Sigmoid colon (tissue), 7 donors: Measurements from ENCODE around the gene CLPSL2. TPM values are rescaled to one million over a fixed set of nuclear protein-coding genes. Genes with fewer than 3 reads are reported as not detected.

Source experiments
- DNase-seq: peaks from one replicate; pipeline ENCODE4 v3.0.0-alpha.2; 2019
- H3K27ac ChIP-seq, 4 donors: fragments of 200-600 bp; sonication (generic); one replicate each; pipeline ENCODE4 v1.5.1; 2016 to 2019; ENCODE audit warnings: mild to moderate bottlenecking in 1 of 4
- H3K27me3 ChIP-seq, 3 donors: fragments of 200-600 bp; sonication (generic); one replicate each; pipeline ENCODE4 v1.5.1; 2019; ENCODE audit warnings: mild to moderate bottlenecking in 1 of 3
- H3K36me3 ChIP-seq, 4 donors: fragments of 200-600 bp; sonication (generic); one replicate each; pipeline ENCODE4 v1.5.1; 2016 to 2019
- H3K4me1 ChIP-seq, 4 donors: fragments of 200-600 bp; sonication (generic); one replicate each; pipeline ENCODE4 v1.5.1; 2017 to 2019
- H3K4me3 ChIP-seq, 4 donors: fragments of 200-600 bp; sonication (generic); one replicate each; pipeline ENCODE4 v1.5.1; 2017 to 2019; ENCODE audit warnings: mild to moderate bottlenecking in 2 of 4, moderate library complexity in 1 of 4
- H3K9me3 ChIP-seq, 4 donors: fragments of 200-600 bp in 3 of 4; sonication (generic) in 3 of 4; one replicate each; pipeline versions ENCODE4 v1.5.1 to v1.6.1; 2013 to 2019
- CTCF ChIP-seq, 4 experiments: fragments of 450-650 bp in 3 of 4; fragments of 200-600 bp in 1 of 4; IDR thresholded peaks; one replicate each; pipeline ENCODE4 v1.5.1; 2016 to 2019; ENCODE audit warnings: antibody characterized with exemption in 4 of 4, mild to moderate bottlenecking in 3 of 4, moderate library complexity in 2 of 4
- EP300 ChIP-seq, 4 donors: sonication (generic); formaldehyde crosslinking; IDR thresholded peaks; one replicate each; pipeline ENCODE4 v1.6.1; 2017; ENCODE audit warnings: antibody characterized with exemption in 4 of 4
- POLR2A ChIP-seq, 2 donors: fragments of 450-650 bp; IDR thresholded peaks; one replicate each; pipeline ENCODE4 v1.6.1; 2016; ENCODE audit warnings: antibody characterized with exemption in 2 of 2, mild to moderate bottlenecking in 2 of 2, moderate library complexity in 2 of 2
- POLR2AphosphoS5 ChIP-seq, 4 donors: sonication (generic); formaldehyde crosslinking; IDR thresholded peaks; one replicate each; pipeline ENCODE4 v1.6.1; 2017; ENCODE audit warnings: antibody characterized with exemption in 4 of 4
- WGBS, 2 donors: extraction: QIAGEN DNeasy Blood & Tissue Kit; methylation state at CpG; one replicate each; pipeline ENCODE4 v1.1.7; 2013; 5-methylcytosine and 5-hydroxymethylcytosine counted together
- intact Hi-C: fragments of 100-400 bp; cut with DNase I; formaldehyde crosslinking; loops from one replicate; pipeline ENCODE4 v1.15.1; 2023
- polyA plus RNA-seq, 3 donors: library from polyadenylated mRNA; stranded (reverse); fragments of 200-250 nt; gene quantifications; one replicate each; pipeline ENCODE4 v1.2.3, GENCODE V29; 2013
- total RNA-seq, 4 donors: library from RNA; depleted of rRNA; stranded (reverse); fragments of >200 nt; gene quantifications; one replicate each; pipeline ENCODE4 v1.1.0, GENCODE V29; 2016
- donor health status: healthy with polysubstance abuse.
- donor health status: Bipolar disorder and iron deficiency.
- donor health status: healthy.

Gene CLPSL2
- total and polyA plus RNA-seq, 7 donors = not detected

GRCh38 chr6:35745509-35745908 lies 30.9 kb upstream of the CLPSL2 start:
- no peak for DNase-seq
- Histone ChIP-seq H3K9me3 (no peaks in the 10 kb centered on the region), H3K27me3 (no peaks in the 10 kb centered on the region), H3K36me3 (no peaks in the 10 kb centered on the region), H3K27ac (no peak overlapping the region), H3K4me3 (no peak overlapping the region), H3K4me1 (no peaks in the 10 kb centered on the region)
- WGBS, 2 donors = 90 to 96% methylated on average over 7 of the region's 7 CpGs
- intact Hi-C loops = no loop called here
- TF ChIP-seq CTCF (IDR thresholded peaks at IDR 0.05) (no peak), EP300 (IDR thresholded peaks at IDR 0.05) (no peak), POLR2AphosphoS5 (IDR thresholded peaks at IDR 0.05) (no peak), POLR2A (IDR thresholded peaks at IDR 0.05) (no peak)

DNA sequence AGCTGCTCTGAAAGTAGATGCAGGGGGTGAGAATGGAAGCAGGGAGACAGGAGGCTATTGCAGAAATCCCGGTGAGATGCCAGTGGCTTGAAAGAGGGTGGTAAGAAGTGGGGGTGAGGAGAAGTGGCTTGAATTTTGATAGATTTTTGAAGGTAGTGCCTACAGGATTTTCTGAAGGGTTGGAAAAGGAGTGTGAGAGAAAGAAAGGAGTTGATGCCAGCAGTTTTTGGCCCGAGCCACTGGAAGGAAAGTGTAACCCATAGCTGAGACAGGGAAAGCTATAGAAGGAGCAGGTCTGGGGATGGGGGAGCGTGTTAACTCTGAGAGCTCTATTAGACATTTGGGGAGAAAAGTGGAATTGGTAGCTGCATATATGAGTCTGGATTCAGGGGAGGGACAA lies 29.9 kb upstream of the CLPSL2 start:
- TF ChIP-seq EP300 (IDR thresholded peaks at IDR 0.05) (no peak), POLR2A (IDR thresholded peaks at IDR 0.05) (no peak)
- H3K4me1 ChIP-seq = no peaks in the 10 kb centered on the region
- DNase-seq = no peak
- no peak overlapping the region for H3K27ac ChIP-seq
- no peaks in the 10 kb centered on the region for H3K27me3 ChIP-seq
- no peak overlapping the region for H3K4me3 ChIP-seq
- no peaks in the 10 kb centered on the region for H3K36me3 ChIP-seq
- no peaks in the 10 kb centered on the region for H3K9me3 ChIP-seq
- intact Hi-C loops = no loop called here
- WGBS, 2 donors = 93 to 94% methylated on average over 3 of the region's 3 CpGs

DNA sequence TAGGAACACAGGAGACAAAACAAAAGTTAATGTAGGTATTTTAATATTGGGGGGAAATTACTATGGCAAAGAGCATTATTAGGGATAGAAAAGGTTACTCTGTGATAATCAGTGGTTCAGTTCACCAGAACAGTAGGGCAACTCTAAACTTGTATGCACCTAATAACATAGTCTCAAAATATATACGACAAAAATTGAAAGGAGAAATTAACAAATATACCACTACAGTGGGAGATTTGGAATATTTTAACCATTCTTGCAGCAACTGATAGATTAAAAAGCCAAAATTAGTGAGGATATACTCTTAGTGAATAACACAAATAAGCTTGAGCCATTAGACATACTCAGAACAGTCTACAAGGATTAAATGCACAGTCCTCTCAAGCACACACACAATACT lies 28.5 kb upstream of the CLPSL2 start:
- intact Hi-C loops = no loop called here

GRCh38 chr6:35750557-35750956 lies 25.8 kb upstream of the CLPSL2 start:
- no peak for TF ChIP-seq CTCF (IDR thresholded peaks at IDR 0.05)
- no peak for TF ChIP-seq EP300 (IDR thresholded peaks at IDR 0.05)
- no peak for TF ChIP-seq POLR2AphosphoS5 (IDR thresholded peaks at IDR 0.05)
- TF ChIP-seq POLR2A (IDR thresholded peaks at IDR 0.05) = no peak
- Histone ChIP-seq H3K27me3 (no peaks in the 10 kb centered on the region), H3K36me3 (no peaks in the 10 kb centered on the region), H3K4me1 (no peaks in the 10 kb centered on the region), H3K9me3 (no peaks in the 10 kb centered on the region), H3K4me3 (no peak overlapping the region), H3K27ac (no peak overlapping the region)
- DNase-seq = no peak
- 91% methylated on average over 7 of the region's 7 CpGs for WGBS, 2 donors
- intact Hi-C loops = no loop called here

More for the DNA sequence above, 28.5 kb upstream of the CLPSL2 start:
- no peak overlapping the region for H3K27ac ChIP-seq
- no peak overlapping the region for H3K4me3 ChIP-seq
- no peaks in the 10 kb centered on the region for H3K4me1 ChIP-seq
- H3K36me3 ChIP-seq = no peaks in the 10 kb centered on the region
- H3K9me3 ChIP-seq = no peaks in the 10 kb centered on the region
- TF ChIP-seq POLR2AphosphoS5 (IDR thresholded peaks at IDR 0.05) = no peak
- no peak for TF ChIP-seq CTCF (IDR thresholded peaks at IDR 0.05)
- TF ChIP-seq EP300 (IDR thresholded peaks at IDR 0.05) = no peak
- TF ChIP-seq POLR2A (IDR thresholded peaks at IDR 0.05) = no peak
- WGBS, 2 donors = 96 to 100% methylated on average over 1 of the region's 1 CpG
- no peak for DNase-seq
- H3K27me3 ChIP-seq = no peaks in the 10 kb centered on the region

DNA sequence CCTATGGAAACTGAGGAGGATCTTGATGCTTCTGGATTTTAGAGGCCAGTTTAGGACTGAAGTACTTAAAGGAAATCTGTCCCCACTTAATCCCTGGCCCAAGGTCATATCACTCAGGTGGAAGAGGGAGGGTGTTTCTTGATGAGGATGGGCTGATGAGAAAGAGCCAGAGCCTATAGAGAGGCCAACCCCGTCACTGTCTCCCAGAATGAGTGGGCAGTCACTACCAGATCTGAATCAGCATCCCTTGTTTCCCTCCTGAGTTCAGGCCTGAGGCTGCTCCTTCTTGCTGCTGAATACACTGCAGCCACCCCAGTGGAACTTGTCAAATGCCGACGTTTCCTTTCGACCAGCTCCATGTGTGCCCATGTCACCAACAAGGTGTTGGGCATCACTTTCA lies 24.8 kb upstream of the CLPSL2 start:
- no peak overlapping the region for H3K27ac ChIP-seq
- H3K9me3 ChIP-seq = no peaks in the 10 kb centered on the region
- H3K4me3 ChIP-seq = no peak overlapping the region
- H3K4me1 ChIP-seq = no peaks in the 10 kb centered on the region
- TF ChIP-seq POLR2A (IDR thresholded peaks at IDR 0.05) = no peak
- no peak for TF ChIP-seq EP300 (IDR thresholded peaks at IDR 0.05)
- TF ChIP-seq POLR2AphosphoS5 (IDR thresholded peaks at IDR 0.05) = no peak
- no peak for TF ChIP-seq CTCF (IDR thresholded peaks at IDR 0.05)
- H3K36me3 ChIP-seq = no peaks in the 10 kb centered on the region
- H3K27me3 ChIP-seq = no peaks in the 10 kb centered on the region
- WGBS, 2 donors = 76 to 88% methylated on average over 4 of the region's 4 CpGs
- no peak for DNase-seq
- intact Hi-C loops = no loop called here
